HUDEP-2 (cell line): ENCODE results near the gene SEC31B.

Experiments
- DNase-seq, 76 experiments: peaks; one replicate each; lab custom pipeline; 2025; ENCODE audit not compliant: unreplicated experiment in 76 of 76; lab: John Stamatoyannopoulos, UW

Gene SEC31B

DNA sequence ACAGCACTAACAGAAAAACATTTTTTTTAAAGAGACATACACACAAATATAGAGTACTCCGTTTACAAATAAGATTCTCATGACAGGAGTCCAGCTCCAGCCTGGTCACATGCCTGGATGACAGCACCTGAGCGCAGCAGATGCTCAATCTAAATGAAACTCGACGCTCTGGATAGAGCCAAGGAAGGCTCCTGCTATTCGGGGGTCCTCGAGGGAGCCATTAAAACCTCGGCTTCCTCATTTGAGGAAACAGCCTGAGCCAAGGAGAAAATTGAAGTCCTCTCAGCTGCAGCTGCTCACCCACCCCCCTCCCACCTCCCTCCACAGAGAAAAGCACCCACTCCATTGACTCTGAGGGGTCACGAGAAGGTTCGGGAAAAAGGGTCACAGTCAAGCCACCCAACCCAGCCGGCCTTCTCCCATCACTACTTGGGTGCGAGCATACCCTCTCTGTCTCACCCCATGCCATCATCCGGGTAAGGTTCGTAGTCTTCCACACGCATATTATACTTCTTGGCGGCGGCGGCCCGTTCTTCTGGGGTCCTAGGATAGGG lies 9.3 kb upstream of the SEC31B start:
- no peak for DNase-seq

GRCh38 chr10:100528123-100528886 lies 8.6 kb upstream of the SEC31B start:
- no peak for DNase-seq

DNA sequence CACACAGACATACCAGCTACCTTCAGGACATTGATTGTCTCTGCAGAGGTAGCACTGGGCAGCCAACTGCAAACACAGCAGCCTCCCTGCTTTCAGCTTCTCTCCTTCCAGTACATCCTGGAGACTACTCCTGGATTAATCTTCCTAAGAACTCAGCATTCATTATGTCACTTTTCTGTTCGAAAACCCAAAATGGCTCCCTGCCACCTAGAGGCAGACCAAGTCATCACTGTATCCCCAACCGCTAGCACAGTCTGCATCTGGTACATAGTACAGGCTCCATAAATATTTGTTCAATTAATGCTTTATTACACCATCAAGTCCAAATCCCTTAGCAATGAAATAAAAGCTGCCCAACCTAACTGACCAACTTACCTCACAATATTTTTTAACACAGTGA lies 5.0 kb upstream of the SEC31B start:
- DNase-seq: no peak

DNA sequence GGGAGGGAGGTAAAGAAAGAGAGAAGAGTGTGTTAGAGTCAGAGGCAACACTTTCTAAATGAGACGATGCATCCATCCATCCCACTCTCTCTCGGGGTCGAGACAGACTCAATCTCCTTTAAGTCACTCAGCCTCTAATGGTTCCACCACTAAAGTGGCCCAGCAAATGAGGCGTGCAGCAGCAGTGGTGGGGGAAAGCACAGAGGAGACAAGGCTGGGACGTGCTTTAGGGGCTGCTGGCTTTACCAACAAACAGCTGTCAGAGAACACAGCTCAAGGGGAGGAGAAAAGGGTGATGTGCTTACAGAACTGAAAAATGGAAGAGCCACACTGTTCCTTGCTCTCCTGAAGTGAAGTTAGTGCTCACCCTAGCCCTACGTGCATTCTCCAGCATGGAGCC lies 4.5 kb upstream of the SEC31B start:
- DNase-seq: no peak

- DNase-seq: no peak
These were observed 3.3 kb upstream of the SEC31B start for GRCh38 chr10:100522945-100523344.

DNA sequence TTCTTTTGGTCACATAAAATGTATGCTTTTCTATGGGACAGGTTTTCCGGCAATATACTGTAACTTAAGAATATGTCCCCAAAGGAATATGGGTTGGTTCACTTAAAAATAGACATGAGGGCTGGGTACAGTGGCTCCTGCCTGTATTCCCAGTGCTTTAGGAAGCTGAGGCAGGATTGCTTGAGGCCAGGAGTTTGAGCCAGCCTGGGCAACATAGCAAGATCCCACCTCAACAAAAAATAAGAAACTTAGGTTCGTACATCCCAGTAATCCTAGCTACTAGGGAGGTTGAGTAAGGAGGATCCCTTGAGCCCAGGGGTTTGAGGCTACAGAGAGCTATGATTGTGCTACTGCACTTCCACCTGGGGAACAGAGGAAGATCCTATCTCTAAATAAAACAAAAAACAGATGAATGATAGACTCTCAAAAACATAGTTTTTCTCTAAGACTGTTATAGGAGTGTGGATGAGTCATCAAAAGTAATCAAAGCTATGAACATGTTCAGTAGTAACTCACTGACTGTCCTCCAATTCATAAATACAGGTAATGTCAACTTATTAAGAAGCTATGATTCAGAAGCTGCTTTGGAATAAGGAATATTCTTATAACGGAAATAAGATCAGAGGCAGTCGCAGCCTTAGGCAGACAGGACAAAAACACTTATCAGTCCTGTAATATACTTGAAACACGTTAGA lies 2.6 kb upstream of the SEC31B start:
- no peak for DNase-seq

- DNase-seq: no peak
These were observed 1.1 kb upstream of the SEC31B start for GRCh38 chr10:100520811-100521210.

DNA sequence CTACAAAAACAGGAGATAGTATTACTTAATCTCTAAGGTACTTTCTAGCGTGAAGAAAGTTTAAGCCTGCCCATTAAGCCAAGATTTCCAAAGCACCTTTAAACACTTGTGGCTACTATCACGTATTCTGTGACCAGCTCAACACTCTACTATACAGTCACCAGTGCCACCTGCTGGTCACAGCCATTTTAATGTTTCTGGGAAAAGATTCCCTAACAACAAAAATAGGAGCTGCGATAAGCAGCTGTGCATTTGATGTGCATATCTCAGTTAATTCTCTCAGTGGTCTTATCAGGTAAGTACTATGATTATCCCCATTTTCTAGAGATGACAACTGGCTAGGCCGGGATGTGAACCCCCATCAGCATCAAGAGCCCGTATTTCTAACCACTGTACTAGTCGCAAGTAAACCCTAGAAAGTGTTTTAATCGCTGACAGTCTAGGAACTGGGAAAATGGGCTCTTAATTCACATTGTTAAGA lies 860 bp downstream of the SEC31B start:
- peak in 30 of 76 experiments; percentile 2 to 55 (median 28) for DNase-seq

GRCh38 chr10:100516847-100517246 lies 2.8 kb downstream of the SEC31B start:
- no peak for DNase-seq

DNA sequence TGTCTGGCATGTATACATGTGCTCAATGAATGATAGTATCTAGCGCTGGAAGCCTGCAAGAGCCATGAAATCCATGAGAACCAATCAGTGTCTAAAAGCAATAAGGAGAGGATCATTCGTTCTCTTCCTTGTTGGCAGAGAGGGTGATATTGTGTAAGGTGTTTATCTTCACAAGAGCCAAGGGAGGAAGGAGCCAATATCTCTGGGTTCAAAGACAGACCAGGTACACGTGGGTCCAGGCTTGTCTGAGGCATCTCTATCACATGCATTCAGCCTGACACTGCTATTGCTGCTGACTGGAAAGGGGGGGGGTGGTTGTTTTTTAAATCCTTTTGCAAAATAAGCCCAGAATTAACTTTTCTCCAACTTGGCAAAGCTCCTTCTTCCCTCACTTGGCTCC lies 4.0 kb downstream of the SEC31B start:
- no peak for DNase-seq

- DNase-seq: peak in 15 of 76 experiments; percentile 4 to 64 (median 32)
These were observed 8.9 kb downstream of the SEC31B start for GRCh38 chr10:100510533-100511308.

DNA sequence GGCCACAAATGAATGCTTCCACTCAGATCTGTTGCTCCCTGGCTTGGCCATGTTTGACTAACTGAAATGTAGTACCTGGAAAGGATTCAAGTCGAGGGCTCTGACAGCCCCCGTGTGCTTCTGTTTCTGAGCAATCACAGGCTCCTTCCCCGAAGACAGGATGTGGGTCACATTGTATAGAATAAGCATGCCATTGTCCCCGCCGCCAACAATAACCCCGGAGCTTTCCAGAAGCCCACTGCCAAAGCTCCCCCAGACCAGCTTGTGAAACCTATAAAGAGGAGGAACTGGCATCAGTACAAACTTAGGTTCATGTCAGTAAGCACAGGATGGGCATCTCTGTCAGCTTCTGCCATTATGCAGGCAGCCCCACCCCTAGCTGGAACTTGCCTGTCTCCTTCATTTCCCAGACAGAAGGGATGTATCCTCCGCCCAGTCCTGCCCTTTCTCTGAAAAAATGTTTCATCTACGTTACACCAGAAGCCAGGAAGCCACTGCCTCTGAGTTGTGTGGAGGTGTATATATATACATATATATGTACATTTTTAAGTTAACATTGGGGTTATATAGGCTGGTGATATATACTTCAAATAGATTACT lies 10.3 kb downstream of the SEC31B start:
- DNase-seq: no peak

DNA sequence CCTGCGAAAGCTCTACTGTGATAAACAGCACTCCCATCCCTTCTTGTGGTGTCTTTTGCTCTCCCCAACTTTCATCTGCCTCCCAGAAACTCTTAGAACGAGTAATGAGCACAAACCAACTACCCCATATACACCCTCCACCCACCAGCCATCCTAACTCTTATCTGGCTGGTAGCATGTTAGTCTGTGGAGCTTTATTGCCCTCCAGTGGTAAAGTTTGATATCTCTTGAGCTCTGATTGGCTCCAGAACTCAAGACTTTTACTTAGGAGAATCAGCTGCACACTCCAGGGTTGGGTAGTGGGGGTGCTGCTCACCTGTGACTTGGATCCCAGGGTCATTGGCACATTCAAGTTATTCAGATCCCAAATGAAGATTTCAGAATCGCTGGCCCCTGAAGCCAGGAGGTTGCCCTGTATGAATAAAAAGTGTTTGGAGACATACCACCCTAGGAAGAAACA lies 10.9 kb downstream of the SEC31B start:
- DNase-seq: peak in 34 of 76 experiments; percentile 5 to 74 (median 36)

DNA sequence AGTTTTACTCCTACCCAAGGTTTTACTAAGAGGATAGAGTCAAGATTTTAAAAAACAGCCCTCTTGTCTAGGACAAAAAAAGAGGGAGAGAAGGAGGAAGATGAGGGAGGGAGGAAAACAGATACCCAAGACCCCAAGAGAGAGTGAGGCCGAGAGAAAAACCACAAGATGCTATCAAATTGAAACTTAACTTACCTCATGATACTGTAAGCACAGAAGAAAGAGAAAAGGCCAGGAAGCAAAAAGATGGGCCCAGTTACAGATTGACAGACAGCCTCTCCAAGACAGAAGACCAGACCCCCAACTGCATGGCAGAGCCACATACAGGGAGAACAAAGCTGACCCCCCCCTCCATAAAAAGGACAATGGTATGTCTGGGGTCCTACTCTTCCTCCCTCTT lies 11.4 kb downstream of the SEC31B start:
- no peak for DNase-seq

DNA sequence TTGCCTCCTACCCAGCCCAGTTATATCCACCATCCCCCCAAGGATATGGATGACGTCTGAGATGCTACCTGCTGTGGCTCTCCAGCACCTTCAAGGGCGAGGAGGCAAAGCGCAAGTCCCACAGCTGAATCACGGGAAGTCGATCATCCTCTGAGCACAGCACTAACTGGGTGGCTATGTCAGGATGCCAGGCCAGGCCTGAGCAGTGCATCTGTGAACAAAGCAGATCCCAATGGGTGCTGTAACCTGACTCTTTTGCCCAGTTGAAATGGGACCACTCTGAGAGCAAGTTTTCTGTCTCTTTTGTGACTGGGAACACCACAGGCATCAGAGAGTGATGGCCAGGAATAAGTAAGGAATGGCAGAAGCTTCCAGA lies 12.3 kb downstream of the SEC31B start:
- DNase-seq: no peak

DNA sequence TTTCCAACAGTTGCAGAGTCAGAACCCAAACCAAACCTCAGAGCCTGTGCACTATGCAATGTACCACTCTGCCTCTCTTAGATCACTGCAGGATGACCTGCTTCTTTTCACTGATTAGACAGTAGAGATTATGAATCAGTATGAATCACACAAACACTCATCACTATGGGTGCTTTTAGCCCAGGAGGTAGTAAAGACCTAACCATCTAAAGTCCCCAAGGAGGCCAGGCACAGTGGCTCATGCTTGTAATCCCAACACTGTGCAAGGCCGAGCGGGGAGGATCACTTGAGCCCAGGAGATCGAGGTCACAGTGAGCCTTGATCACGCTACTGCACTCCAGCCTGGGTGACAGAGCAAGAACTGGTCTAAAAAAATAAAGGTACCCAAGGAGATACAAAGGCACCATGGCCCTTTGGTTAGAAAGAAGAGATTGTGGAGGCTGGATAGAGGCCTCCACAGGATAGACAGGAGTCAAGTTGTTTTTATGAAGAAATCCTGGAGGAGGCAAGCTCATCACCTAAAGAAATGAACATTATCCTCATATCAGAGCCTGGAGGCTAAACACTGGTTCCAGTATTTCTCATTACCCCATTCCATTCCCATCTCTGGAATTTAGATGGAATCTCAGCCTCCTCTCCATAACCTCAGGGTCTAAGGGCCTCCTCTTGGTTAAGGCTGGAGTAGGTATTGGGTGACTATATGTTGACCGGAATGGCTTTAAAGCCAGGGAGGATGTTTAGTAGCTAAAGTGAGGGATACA lies 12.9 kb downstream of the SEC31B start:
- DNase-seq: no peak

- no peak for DNase-seq
These were observed 14.5 kb downstream of the SEC31B start for GRCh38 chr10:100505164-100505563.

DNA sequence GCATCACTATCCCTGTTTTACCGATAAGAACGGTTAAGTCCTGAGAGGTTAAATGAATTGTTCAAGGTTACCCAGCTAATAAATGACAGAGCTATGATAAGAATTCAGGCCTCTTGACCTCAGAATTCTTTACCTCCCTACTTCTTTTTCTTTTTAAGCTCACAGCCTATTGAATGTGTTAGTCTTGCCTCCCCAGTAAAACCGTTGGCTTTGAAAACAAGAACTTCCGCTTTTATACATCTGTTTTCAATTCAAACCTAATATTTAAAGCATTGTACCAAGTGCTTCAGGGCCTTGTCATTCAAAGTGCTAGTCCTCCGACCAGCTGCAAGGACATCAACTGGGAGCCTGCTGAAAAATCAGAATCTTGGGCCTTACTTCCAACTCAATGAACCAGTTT lies 15.6 kb downstream of the SEC31B start:
- no peak for DNase-seq

GRCh38 chr10:100502926-100503494 lies 16.7 kb downstream of the SEC31B start:
- no peak for DNase-seq

- no peak for DNase-seq
These were observed 18.2 kb downstream of the SEC31B start for GRCh38 chr10:100501423-100501822.
